NCI-H460 (cell line): Measurements from ENCODE around the gene RAET1G. TPM values are rescaled to one million over a fixed set of nuclear protein-coding genes. Genes with fewer than 3 reads are reported as not detected.
"Not testable (repeated sequence)": the region's sequence is repeated elsewhere in the genome, so short reads cannot be mapped to it uniquely, and the experiment has no call there.

Source experiments
- DNase-seq: peaks from one replicate; pipeline ENCODE4 v3.0.0-alpha.2; 2016; ENCODE audit warnings: low read depth; ENCODE audit errors: extremely low read depth
- total RNA-seq: library from RNA; depleted of rRNA; stranded (reverse); fragments of >200 nt; shearing (Covaris generic); gene quantifications from 2 replicates; pipeline ENCODE4 v1.2.3, GENCODE V29; 2014

The RAET1G gene
- total RNA-seq, 1 experiment from 2014 or later: 1.1 TPM

GRCh38 chr6:149898966-149899365, 24.0 kb downstream of the RAET1G start:
- no peak for DNase-seq

- DNase-seq: no peak
Measured at GRCh38 chr6:149897855-149898744, 24.8 kb downstream of the RAET1G start, which contains the start of gene RAET1E. Gene RAET1E, minus strand, starts transcription at chr6:149898113. Its CDS starts 7,212 bp downstream, at chr6:149890901.

- DNase-seq: no peak
Measured at GRCh38 chr6:149897015-149897697, 25.8 kb downstream of the RAET1G start.

- DNase-seq: no peak
Measured at GRCh38 chr6:149896491-149896890, 26.4 kb downstream of the RAET1G start.

- DNase-seq: no peak
Measured at GRCh38 chr6:149895833-149896271, 27.1 kb downstream of the RAET1G start.

- no peak for DNase-seq
Measured at GRCh38 chr6:149895048-149895590, 27.8 kb downstream of the RAET1G start.

GRCh38 chr6:149891864-149892263, 31.1 kb downstream of the RAET1G start:
- DNase-seq: not testable (repeated sequence)

GRCh38 chr6:149891259-149891658, 31.7 kb downstream of the RAET1G start:
- DNase-seq: no peak

GRCh38 chr6:149890629-149891045, 32.3 kb downstream of the RAET1G start:
- no peak for DNase-seq

- DNase-seq: peak; percentile 72
Measured at GRCh38 chr6:149889326-149889725, 33.6 kb downstream of the RAET1G start.

GRCh38 chr6:149888659-149889058, 34.3 kb downstream of the RAET1G start:
- DNase-seq: no peak

- DNase-seq: no peak
Measured at GRCh38 chr6:149888093-149888492, 34.8 kb downstream of the RAET1G start.

GRCh38 chr6:149887343-149887742, 35.6 kb downstream of the RAET1G start:
- DNase-seq: no peak

- no peak for DNase-seq
Measured at GRCh38 chr6:149885888-149886287, 37.0 kb downstream of the RAET1G start.

GRCh38 chr6:149884617-149885016, 38.3 kb downstream of the RAET1G start:
- DNase-seq: no peak

GRCh38 chr6:149884215-149884614, 38.7 kb downstream of the RAET1G start:
- DNase-seq: no peak

GRCh38 chr6:149881860-149882259, 41.1 kb downstream of the RAET1G start:
- no peak for DNase-seq

- DNase-seq: no peak
Measured at GRCh38 chr6:149881066-149881766, 41.7 kb downstream of the RAET1G start.

- no peak for DNase-seq
Measured at GRCh38 chr6:149877659-149878058, 45.3 kb downstream of the RAET1G start.

- DNase-seq: no peak
Measured at GRCh38 chr6:149876241-149876933, 46.5 kb downstream of the RAET1G start.
